ENCODE results near the gene KATNB1.
"Not testable (repeated sequence)": the region's sequence is repeated elsewhere in the genome, so short reads cannot be mapped to it uniquely, and the experiment has no call there.

KATNB1 gene

GRCh38 chr16:57703416-57704010 lies 32.1 kb upstream of the KATNB1 start:
- no peaks in the 10 kb centered on the region for H3K36me3 ChIP-seq (ENCODE audit: control insufficient read depth in 1 of 2, insufficient read depth in 2 of 2, low read length in 2 of 2)
- H3K4me3 ChIP-seq (ENCODE audit: low read depth in 1 of 2, low read length in 2 of 2), result no peak overlapping the region
- H3K4me1 ChIP-seq (ENCODE audit: control insufficient read depth in 1 of 2, insufficient read depth in 2 of 2, low read length in 2 of 2), result no peaks in the 10 kb centered on the region
- H3K27me3 ChIP-seq (ENCODE audit: low read depth, low read length), result no peaks in the 10 kb centered on the region
- no peak overlapping the region for H3K27ac ChIP-seq (ENCODE audit: low read length)
- no peaks in the 10 kb centered on the region for H3K9me3 ChIP-seq (ENCODE audit: control insufficient read depth in 1 of 2, low read length in 2 of 2)

DNA sequence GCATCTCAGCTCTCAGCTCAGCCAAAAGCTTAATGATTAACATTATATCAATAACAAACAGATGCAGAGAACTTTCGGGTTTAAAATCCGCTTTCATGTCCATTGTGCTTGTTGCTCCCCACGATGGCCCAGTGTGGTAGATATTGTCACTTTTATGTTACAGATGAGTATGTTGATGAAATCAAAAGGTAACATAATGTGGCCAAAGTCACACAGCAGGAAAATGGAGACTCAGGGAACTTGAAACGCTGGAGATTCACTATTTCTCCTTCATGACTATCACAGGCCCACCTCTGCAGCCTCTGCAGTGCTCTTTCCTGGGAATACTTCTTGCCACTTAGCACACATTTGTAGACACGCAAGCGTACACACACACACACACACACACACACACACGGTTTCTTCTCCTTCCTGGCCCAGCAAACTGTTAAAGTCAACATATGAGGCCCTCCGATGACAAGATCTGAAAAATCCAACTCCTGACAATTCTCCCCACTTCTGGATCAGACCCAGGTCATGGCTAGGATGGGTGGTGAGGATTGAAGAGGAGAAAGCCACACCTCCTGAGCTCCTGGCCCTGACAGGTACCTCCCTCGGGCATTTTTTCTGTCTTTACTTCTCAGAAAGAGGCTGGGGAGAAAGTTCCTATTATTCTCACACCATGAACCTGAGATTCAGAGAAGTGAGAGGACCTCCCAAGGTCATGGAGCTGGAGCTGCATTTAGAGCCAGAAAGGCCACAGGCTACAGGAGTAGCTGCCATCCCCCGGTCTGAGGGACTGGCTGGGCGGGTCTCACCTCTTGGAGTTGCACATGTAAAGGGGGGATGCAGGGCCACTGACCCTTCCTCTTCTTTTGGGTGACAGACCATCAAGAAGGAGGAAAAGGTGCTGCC lies 31.3 kb upstream of the KATNB1 start:
- no peak overlapping the region for H3K27ac ChIP-seq (ENCODE audit: low read length)
- no peaks in the 10 kb centered on the region for H3K27me3 ChIP-seq (ENCODE audit: low read depth, low read length)
- H3K36me3 ChIP-seq (ENCODE audit: control insufficient read depth in 1 of 2, insufficient read depth in 2 of 2, low read length in 2 of 2), result no peaks in the 10 kb centered on the region
- no peaks in the 10 kb centered on the region for H3K9me3 ChIP-seq (ENCODE audit: control insufficient read depth in 1 of 2, low read length in 2 of 2)
- no peak overlapping the region for H3K4me3 ChIP-seq (ENCODE audit: low read depth in 1 of 2, low read length in 2 of 2)
- no peaks in the 10 kb centered on the region for H3K4me1 ChIP-seq (ENCODE audit: control insufficient read depth in 1 of 2, insufficient read depth in 2 of 2, low read length in 2 of 2)

DNA sequence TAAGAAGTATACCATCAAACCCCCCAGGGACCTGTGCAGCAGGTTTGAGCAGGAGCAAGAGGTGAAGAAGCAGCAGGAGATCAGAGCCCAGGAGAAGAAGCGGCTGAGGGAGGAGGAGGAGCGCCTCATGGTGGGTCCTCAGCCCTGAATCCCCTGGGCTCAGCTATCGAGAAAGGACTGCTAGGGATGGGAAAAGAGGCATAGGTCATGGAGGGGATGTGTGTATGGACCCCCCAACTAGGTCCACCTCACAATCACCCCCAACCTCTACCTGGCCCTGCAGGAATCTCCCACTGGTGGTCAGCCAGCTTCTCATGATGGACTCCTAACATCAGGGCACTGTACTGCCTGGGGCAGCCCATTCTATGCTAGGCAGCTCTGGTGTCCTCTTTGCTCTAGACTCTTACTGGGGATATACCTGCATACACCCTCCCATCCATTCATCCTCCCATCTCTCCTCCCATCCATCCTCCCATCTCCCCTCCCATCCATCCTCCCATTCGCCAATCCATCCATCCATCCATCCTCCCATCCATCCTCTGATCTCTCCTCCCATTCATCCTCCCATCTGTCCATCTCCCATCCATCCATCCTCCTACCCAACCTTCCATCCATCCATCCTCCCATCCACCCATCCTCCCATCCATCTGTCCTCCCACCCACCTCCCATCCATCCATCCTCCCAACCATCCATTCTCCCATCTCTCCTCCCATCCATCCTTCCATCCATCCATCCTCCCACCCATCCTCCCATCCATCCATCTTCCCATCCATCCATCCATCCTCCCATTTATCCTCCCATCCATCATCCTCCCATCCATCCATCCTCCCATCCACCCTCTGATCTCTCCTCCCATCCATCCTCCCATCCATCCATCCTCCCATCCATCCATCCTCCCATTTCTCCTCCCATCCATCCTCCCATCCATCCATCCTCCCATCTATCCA lies 30.4 kb upstream of the KATNB1 start:
- Histone ChIP-seq H3K36me3 (ENCODE audit: control insufficient read depth in 1 of 2, insufficient read depth in 2 of 2, low read length in 2 of 2) (no peaks in the 10 kb centered on the region), H3K4me1 (ENCODE audit: control insufficient read depth in 1 of 2, insufficient read depth in 2 of 2, low read length in 2 of 2) (no peaks in the 10 kb centered on the region), H3K9me3 (ENCODE audit: control insufficient read depth in 1 of 2, low read length in 2 of 2) (no peaks in the 10 kb centered on the region), H3K27me3 (ENCODE audit: low read depth, low read length) (no peaks in the 10 kb centered on the region), H3K4me3 (ENCODE audit: low read depth in 1 of 2, low read length in 2 of 2) (no peak overlapping the region), H3K27ac (ENCODE audit: low read length) (no peak overlapping the region)

GRCh38 chr16:57706717-57707116 lies 28.9 kb upstream of the KATNB1 start:
- no peaks in the 10 kb centered on the region for H3K27me3 ChIP-seq (ENCODE audit: low read depth, low read length)
- H3K4me3 ChIP-seq (ENCODE audit: low read depth in 1 of 2, low read length in 2 of 2), result no peak overlapping the region
- no peaks in the 10 kb centered on the region for H3K36me3 ChIP-seq (ENCODE audit: control insufficient read depth in 1 of 2, insufficient read depth in 2 of 2, low read length in 2 of 2)
- H3K4me1 ChIP-seq (ENCODE audit: control insufficient read depth in 1 of 2, insufficient read depth in 2 of 2, low read length in 2 of 2), result no peaks in the 10 kb centered on the region
- no peaks in the 10 kb centered on the region for H3K9me3 ChIP-seq (ENCODE audit: control insufficient read depth in 1 of 2, low read length in 2 of 2)
- no peak overlapping the region for H3K27ac ChIP-seq (ENCODE audit: low read length)

DNA sequence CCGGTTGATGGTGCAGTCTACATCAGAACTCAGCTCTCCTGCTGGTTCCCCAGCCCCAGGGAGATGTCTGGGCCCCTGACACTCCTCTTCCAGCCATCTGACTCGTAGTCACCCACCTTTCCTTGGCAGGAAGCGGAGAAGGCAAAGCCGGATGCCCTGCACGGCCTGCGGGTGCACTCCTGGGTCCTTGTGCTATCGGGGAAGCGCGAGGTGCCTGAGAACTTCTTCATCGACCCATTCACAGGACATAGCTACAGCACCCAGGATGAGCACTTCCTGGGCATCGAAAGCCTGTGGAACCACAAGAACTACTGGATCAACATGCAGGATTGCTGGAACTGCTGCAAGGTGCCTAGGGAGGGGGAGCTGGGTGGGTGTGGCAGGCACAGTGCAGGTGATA lies 28.2 kb upstream of the KATNB1 start:
- Histone ChIP-seq H3K27me3 (ENCODE audit: low read depth, low read length) (no peaks in the 10 kb centered on the region), H3K36me3 (ENCODE audit: control insufficient read depth in 1 of 2, insufficient read depth in 2 of 2, low read length in 2 of 2) (no peaks in the 10 kb centered on the region), H3K4me3 (ENCODE audit: low read depth in 1 of 2, low read length in 2 of 2) (no peak overlapping the region), H3K4me1 (ENCODE audit: control insufficient read depth in 1 of 2, insufficient read depth in 2 of 2, low read length in 2 of 2) (no peaks in the 10 kb centered on the region), H3K9me3 (ENCODE audit: control insufficient read depth in 1 of 2, low read length in 2 of 2) (no peaks in the 10 kb centered on the region), H3K27ac (ENCODE audit: low read length) (no peak overlapping the region)

- Histone ChIP-seq H3K4me3 (ENCODE audit: low read depth in 1 of 2, low read length in 2 of 2) (no peak overlapping the region), H3K27ac (ENCODE audit: low read length) (no peak overlapping the region), H3K4me1 (ENCODE audit: control insufficient read depth in 1 of 2, insufficient read depth in 2 of 2, low read length in 2 of 2) (no peaks in the 10 kb centered on the region), H3K9me3 (ENCODE audit: control insufficient read depth in 1 of 2, low read length in 2 of 2) (no peaks in the 10 kb centered on the region), H3K27me3 (ENCODE audit: low read depth, low read length) (no peaks in the 10 kb centered on the region), H3K36me3 (ENCODE audit: control insufficient read depth in 1 of 2, insufficient read depth in 2 of 2, low read length in 2 of 2) (no peaks in the 10 kb centered on the region)
Observed at GRCh38 chr16:57708168-57708567, 27.4 kb upstream of the KATNB1 start.

GRCh38 chr16:57709663-57710062 lies 25.9 kb upstream of the KATNB1 start:
- H3K36me3 ChIP-seq (ENCODE audit: control insufficient read depth in 1 of 2, insufficient read depth in 2 of 2, low read length in 2 of 2), result no peaks in the 10 kb centered on the region
- no peak overlapping the region for H3K4me3 ChIP-seq (ENCODE audit: low read depth in 1 of 2, low read length in 2 of 2)
- no peaks in the 10 kb centered on the region for H3K27me3 ChIP-seq (ENCODE audit: low read depth, low read length)
- H3K9me3 ChIP-seq (ENCODE audit: control insufficient read depth in 1 of 2, low read length in 2 of 2), result no peaks in the 10 kb centered on the region
- H3K27ac ChIP-seq (ENCODE audit: low read length), result no peak overlapping the region
- no peaks in the 10 kb centered on the region for H3K4me1 ChIP-seq (ENCODE audit: control insufficient read depth in 1 of 2, insufficient read depth in 2 of 2, low read length in 2 of 2)

- no peak overlapping the region for H3K27ac ChIP-seq (ENCODE audit: low read length)
- no peaks in the 10 kb centered on the region for H3K36me3 ChIP-seq (ENCODE audit: control insufficient read depth in 1 of 2, insufficient read depth in 2 of 2, low read length in 2 of 2)
- H3K27me3 ChIP-seq (ENCODE audit: low read depth, low read length), result no peaks in the 10 kb centered on the region
- no peak overlapping the region for H3K4me3 ChIP-seq (ENCODE audit: low read depth in 1 of 2, low read length in 2 of 2)
- no peaks in the 10 kb centered on the region for H3K9me3 ChIP-seq (ENCODE audit: control insufficient read depth in 1 of 2, low read length in 2 of 2)
- no peaks in the 10 kb centered on the region for H3K4me1 ChIP-seq (ENCODE audit: control insufficient read depth in 1 of 2, insufficient read depth in 2 of 2, low read length in 2 of 2)
Observed at GRCh38 chr16:57711346-57711745, 24.2 kb upstream of the KATNB1 start.

DNA sequence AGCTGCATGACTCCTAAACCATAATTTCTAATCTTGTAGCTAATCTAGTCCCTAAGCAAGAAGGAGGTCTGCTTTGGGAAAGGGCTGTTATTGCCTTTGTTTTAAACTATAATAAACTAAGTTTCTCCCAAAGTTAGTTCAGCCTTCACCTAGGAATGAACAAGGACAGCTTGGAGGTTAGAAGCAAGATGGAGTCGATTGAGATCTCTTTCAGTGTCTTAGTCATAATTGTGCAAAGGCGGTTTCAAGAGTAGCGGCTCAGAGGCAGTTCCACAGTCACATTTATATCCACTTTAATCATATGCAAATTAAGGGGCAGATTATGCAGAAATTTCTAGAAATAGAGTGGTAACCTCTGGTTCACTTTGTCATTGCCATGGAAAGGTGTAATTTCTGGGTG lies 23.6 kb upstream of the KATNB1 start:
- no peaks in the 10 kb centered on the region for H3K27me3 ChIP-seq (ENCODE audit: low read depth, low read length)
- H3K27ac ChIP-seq (ENCODE audit: low read length), result no peak overlapping the region
- no peaks in the 10 kb centered on the region for H3K36me3 ChIP-seq (ENCODE audit: control insufficient read depth in 1 of 2, insufficient read depth in 2 of 2, low read length in 2 of 2)
- no peak overlapping the region for H3K4me3 ChIP-seq (ENCODE audit: low read depth in 1 of 2, low read length in 2 of 2)
- H3K4me1 ChIP-seq (ENCODE audit: control insufficient read depth in 1 of 2, insufficient read depth in 2 of 2, low read length in 2 of 2), result no peaks in the 10 kb centered on the region
- H3K9me3 ChIP-seq (ENCODE audit: control insufficient read depth in 1 of 2, low read length in 2 of 2), result no peaks in the 10 kb centered on the region

- not testable (repeated sequence) for H3K4me1 ChIP-seq (ENCODE audit: control insufficient read depth in 1 of 2, insufficient read depth in 2 of 2, low read length in 2 of 2); H3K9me3 ChIP-seq (ENCODE audit: control insufficient read depth in 1 of 2, low read length in 2 of 2); H3K27me3 ChIP-seq (ENCODE audit: low read depth, low read length); H3K36me3 ChIP-seq (ENCODE audit: control insufficient read depth in 1 of 2, insufficient read depth in 2 of 2, low read length in 2 of 2); H3K4me3 ChIP-seq (ENCODE audit: low read depth in 1 of 2, low read length in 2 of 2); H3K27ac ChIP-seq (ENCODE audit: low read length)
Observed at GRCh38 chr16:57712569-57712968, 23.0 kb upstream of the KATNB1 start.

DNA sequence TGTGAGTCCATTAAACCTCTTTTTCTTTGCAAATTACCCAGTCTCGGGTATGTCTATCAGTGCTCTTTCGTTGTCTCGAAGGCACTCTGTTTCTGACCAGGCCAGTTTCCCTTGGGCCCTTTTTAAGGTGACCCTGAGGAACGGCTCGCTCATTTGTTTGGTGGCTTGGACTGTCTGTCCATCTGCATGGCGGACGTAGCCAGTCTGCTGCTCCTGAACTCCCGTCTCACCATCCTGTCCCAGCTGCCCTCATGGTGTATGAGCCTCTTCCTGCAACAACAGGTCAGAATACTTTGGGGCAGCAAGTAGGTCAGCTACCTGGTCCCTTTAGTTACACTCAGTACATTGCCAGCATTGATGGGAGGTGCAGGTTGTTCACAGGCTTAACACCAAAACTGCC lies 22.0 kb upstream of the KATNB1 start:
- H3K9me3 ChIP-seq (ENCODE audit: control insufficient read depth in 1 of 2, low read length in 2 of 2), result no peaks in the 10 kb centered on the region
- no peak overlapping the region for H3K4me3 ChIP-seq (ENCODE audit: low read depth in 1 of 2, low read length in 2 of 2)
- H3K4me1 ChIP-seq (ENCODE audit: control insufficient read depth in 1 of 2, insufficient read depth in 2 of 2, low read length in 2 of 2), result no peaks in the 10 kb centered on the region
- H3K27ac ChIP-seq (ENCODE audit: low read length), result no peak overlapping the region
- H3K36me3 ChIP-seq (ENCODE audit: control insufficient read depth in 1 of 2, insufficient read depth in 2 of 2, low read length in 2 of 2), result no peaks in the 10 kb centered on the region
- H3K27me3 ChIP-seq (ENCODE audit: low read depth, low read length), result no peaks in the 10 kb centered on the region

Measured in muscle layer of duodenum (tissue), 2 donors.